ENCODE results near the gene DHRS3.

DNA sequence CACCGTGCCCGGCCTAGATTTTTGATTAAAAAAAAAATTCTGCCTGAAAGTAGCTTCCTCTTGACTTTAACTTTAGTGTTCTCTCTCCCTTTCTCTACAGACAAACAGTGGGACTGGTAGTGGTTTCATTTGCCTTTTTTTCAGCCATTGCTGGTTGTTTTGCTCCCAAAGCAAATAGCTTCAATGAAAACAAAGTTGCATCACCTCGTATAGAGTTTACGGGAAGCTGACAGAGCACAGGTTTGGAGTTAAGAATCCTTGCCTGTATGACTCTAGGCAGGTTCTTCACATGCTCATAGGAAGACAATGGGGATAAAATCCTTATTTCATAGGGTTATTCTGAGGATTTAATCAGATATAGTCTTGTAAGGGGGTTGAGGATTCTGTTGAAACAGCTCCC lies 47.5 kb upstream of the DHRS3 start:
- TF ChIP-seq ESRRA (CRISPR knock-in tag; IDR thresholded peaks at IDR 0.05; ENCODE audit: low read depth), result no peak
- no peak for TF ChIP-seq POLR2AphosphoS5 (IDR thresholded peaks at IDR 0.05; ENCODE audit: low read depth, low read length)
- no peak for TF ChIP-seq ZNF256 (CRISPR knock-in tag; conservative IDR thresholded peaks at IDR 0.05)
- no peak for TF ChIP-seq GPN1 (CRISPR knock-in tag; IDR thresholded peaks at IDR 0.05; ENCODE audit: borderline replicate concordance)
- TF ChIP-seq, protein P1, sequence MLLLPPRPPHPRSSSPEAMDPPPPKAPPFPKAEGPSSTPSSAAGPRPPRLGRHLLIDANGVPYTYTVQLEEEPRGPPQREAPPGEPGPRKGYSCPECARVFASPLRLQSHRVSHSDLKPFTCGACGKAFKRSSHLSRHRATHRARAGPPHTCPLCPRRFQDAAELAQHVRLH (CRISPR knock-in tag; IDR thresholded peaks at IDR 0.05; ENCODE audit: borderline replicate concordance, low read depth), result no peak
- no peak for TF ChIP-seq SIN3A (IDR thresholded peaks at IDR 0.05; ENCODE audit: borderline replicate concordance, low read depth, low read length)
